Measurements from ENCODE around the gene MZB1.

Gene MZB1

DNA sequence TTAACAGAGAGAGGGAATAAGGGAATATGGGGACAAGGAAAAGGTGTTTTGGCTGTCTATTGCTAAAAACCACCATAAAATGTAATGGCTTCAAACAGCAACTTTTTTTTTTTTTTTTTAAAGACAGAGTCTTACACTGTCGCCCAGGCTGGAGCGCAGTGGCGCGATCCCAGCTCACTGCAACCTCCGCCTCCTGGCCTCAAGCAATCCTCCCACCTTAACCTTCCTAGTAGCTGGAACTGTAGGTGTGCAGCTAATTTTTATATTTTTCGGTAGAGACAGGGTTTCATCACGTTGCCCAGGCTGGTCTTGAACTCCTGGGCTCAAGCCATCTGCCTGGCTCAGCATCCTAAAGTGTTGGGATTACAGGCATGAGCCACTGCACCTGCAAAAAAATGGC lies 18.5 kb upstream of the MZB1 start:
- ChIA-PET POLR2A (ENCODE audit: low non-redundant PET) (no interaction called here), CTCF (no interaction called here)
- no peak for TF ChIP-seq CTCF (conservative IDR thresholded peaks at IDR 0.05; ENCODE audit: low read depth)
- no peak overlapping the region for H3K27ac ChIP-seq
- DNase-seq (ENCODE audit: low spot score): no peak

GRCh38 chr5:139407517-139407916 lies 17.8 kb upstream of the MZB1 start:
- ChIA-PET CTCF (interaction anchor here (1.0 kb wide), 1 partner anchor 106 kb away, joined by 3 read pairs; no protein-coding TSS in a partner anchor), POLR2A (ENCODE audit: low non-redundant PET) (no interaction called here)
- no peak for DNase-seq (ENCODE audit: low spot score)
- no peak for TF ChIP-seq CTCF (conservative IDR thresholded peaks at IDR 0.05; ENCODE audit: low read depth)
- no peak overlapping the region for H3K27ac ChIP-seq

DNA sequence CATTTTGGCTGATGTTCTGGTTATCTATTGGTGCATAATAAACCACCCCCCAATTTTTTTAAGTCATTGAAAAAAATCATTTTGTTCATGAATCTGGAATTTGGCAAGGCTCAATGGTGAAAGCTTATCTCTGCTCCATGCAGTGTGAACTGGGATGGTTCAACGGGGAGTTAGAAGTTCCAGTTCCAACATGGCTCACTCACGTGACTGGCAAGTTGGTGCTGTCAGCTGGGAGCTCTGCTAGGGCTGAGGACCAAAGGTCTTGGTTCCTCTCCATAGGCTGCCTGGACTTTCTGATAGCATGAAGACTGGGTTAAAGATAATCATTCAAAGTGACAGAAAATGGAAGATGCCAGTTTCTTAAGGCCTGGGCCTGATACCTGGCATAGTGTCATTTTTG lies 17.2 kb upstream of the MZB1 start:
- POLR2A ChIA-PET (ENCODE audit: low non-redundant PET): no interaction called here
- TF ChIP-seq CTCF (conservative IDR thresholded peaks at IDR 0.05; ENCODE audit: low read depth): no peak
- CTCF ChIA-PET: interaction anchor here (1.0 kb wide), 1 partner anchor 106 kb away, joined by 3 read pairs; no protein-coding TSS in a partner anchor
- DNase-seq (ENCODE audit: low spot score): no peak
- H3K27ac ChIP-seq: no peak overlapping the region

- POLR2A ChIA-PET (ENCODE audit: low non-redundant PET): interaction anchor here (0.6 to 1.6 kb wide), 2 partner anchors 11 to 124 kb away, joined by 6 read pairs; no protein-coding TSS in a partner anchor
- peak overlapping the region; percentile 95 for H3K27ac ChIP-seq
- TF ChIP-seq CTCF (conservative IDR thresholded peaks at IDR 0.05; ENCODE audit: low read depth): no peak
- CTCF ChIA-PET: interaction anchor here (0.7 kb wide), 1 partner anchor 18 kb away, joined by 3 read pairs; no protein-coding TSS in a partner anchor
- DNase-seq (ENCODE audit: low spot score): no peak
Observed at GRCh38 chr5:139404484-139404840, 14.7 kb upstream of the MZB1 start.

GRCh38 chr5:139403787-139404483 lies 14.2 kb upstream of the MZB1 start, which contains the start of gene SPATA24:
TSS of gene SPATA24 (minus strand) at chr5:139404089. CDS start at chr5:139404060, 29 bp downstream.
- ChIA-PET POLR2A (ENCODE audit: low non-redundant PET) (interaction anchor here (0.6 to 1.6 kb wide), 3 partner anchors 12 to 123 kb away, joined by 3 to 6 read pairs (median 6); no protein-coding TSS in a partner anchor), CTCF (interaction anchor here (0.7 kb wide), 1 partner anchor 19 kb away, joined by 3 read pairs; no protein-coding TSS in a partner anchor)
- TF ChIP-seq CTCF (conservative IDR thresholded peaks at IDR 0.05; ENCODE audit: low read depth): no peak
- H3K27ac ChIP-seq: peak within 1 kb of the TSS; percentile 95
- DNase-seq (ENCODE audit: low spot score): peak; percentile 99

DNA sequence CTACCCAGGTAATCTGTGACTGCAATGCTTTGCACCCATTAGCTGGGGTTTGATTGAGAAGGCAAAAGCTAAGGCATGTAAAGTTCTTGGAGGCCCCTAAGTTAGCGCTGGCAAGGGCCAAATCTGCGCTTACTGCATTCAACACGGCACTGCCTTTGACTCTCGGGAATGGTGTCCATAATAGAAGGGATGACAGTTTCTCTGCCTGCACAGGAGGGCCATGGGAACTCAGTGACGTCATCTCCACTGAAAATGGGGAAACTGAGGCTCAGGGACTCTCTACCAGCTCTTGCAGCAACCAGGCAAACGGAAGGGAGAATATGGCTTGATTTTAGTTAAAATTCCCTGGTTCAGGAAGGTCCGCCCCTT lies 13.7 kb upstream of the MZB1 start:
- TF ChIP-seq CTCF (conservative IDR thresholded peaks at IDR 0.05; ENCODE audit: low read depth): no peak
- CTCF ChIA-PET: interaction anchor here (1.0 kb wide), 1 partner anchor 98 kb away, joined by 3 read pairs; no protein-coding TSS in a partner anchor
- peak overlapping the region; percentile 95 for H3K27ac ChIP-seq
- POLR2A ChIA-PET (ENCODE audit: low non-redundant PET): interaction anchor here (1.1 to 1.6 kb wide), 2 partner anchors 12 to 42 kb away, joined by 3 to 6 read pairs; no protein-coding TSS in a partner anchor
- no peak for DNase-seq (ENCODE audit: low spot score)
